OCI-LY1 (cell line): Measurements from ENCODE around the gene PTPN2.

ENCODE experiments used
- H2AFZ ChIP-seq: fragments of 200-600 bp; sonication (generic), shearing (Covaris generic); 2 replicates; pipeline ENCODE4 v1.6.0; 2014; ENCODE audit warnings: antibody characterized with exemption, mild to moderate bottlenecking, low read length
- H3F3A ChIP-seq: fragments of 200-600 bp; sonication (generic), shearing (Covaris generic); 2 replicates; pipeline ENCODE4 v1.6.0; 2014; ENCODE audit warnings: mild to moderate bottlenecking, antibody characterized with exemption, low read length, moderate library complexity; ENCODE audit not compliant: insufficient read depth
- H3K27ac ChIP-seq: fragments of 200-600 bp; sonication (generic); 2 replicates; pipeline ENCODE4 v1.5.1; 2014; ENCODE audit warnings: low read length, mixed run types, mild to moderate bottlenecking, low read depth; ENCODE audit not compliant: poor library complexity, severe bottlenecking
- H3K27me3 ChIP-seq: fragments of 200-600 bp; sonication (generic); 2 replicates; pipeline ENCODE4 v1.6.0; 2014; ENCODE audit warnings: antibody characterized with exemption, mild to moderate bottlenecking, low read length, moderate library complexity; ENCODE audit not compliant: insufficient read depth
- H3K36me3 ChIP-seq: fragments of 200-600 bp; sonication (generic); 2 replicates; pipeline ENCODE4 v1.6.1; 2014; ENCODE audit warnings: mild to moderate bottlenecking, antibody characterized with exemption, low read length, moderate library complexity, mixed read lengths; ENCODE audit not compliant: insufficient read depth
- H3K4me1 ChIP-seq: fragments of 200-600 bp; sonication (generic); 2 replicates; pipeline ENCODE4 v1.5.1; 2014; ENCODE audit warnings: mild to moderate bottlenecking, low read length, moderate library complexity; ENCODE audit not compliant: insufficient read depth, severe bottlenecking
- H3K4me2 ChIP-seq: fragments of 200-600 bp; sonication (generic), shearing (Covaris generic); 2 replicates; pipeline ENCODE4 v1.6.1; 2014; ENCODE audit warnings: low read length
- H3K4me3 ChIP-seq: fragments of 200-600 bp; sonication (generic); 2 replicates; pipeline ENCODE4 v1.5.1; 2014; ENCODE audit warnings: low read length, low read depth, mild to moderate bottlenecking, mixed read lengths; ENCODE audit not compliant: poor library complexity, severe bottlenecking
- H3K79me2 ChIP-seq: fragments of 200-600 bp; shearing (Covaris generic); 2 replicates; pipeline ENCODE4 v1.6.1; 2016; ENCODE audit warnings: mixed run types, low read length, mixed read lengths; ENCODE audit not compliant: insufficient read depth
- H3K9ac ChIP-seq: fragments of 200-600 bp; sonication (generic), shearing (Covaris generic); 2 replicates; pipeline ENCODE4 v1.6.1; 2014; ENCODE audit warnings: mild to moderate bottlenecking, low read length, mixed read lengths
- H3K9me2 ChIP-seq: fragments of 200-600 bp; sonication (generic), shearing (Covaris generic); 2 replicates; pipeline ENCODE4 v1.6.1; 2014; ENCODE audit warnings: low read depth, mild to moderate bottlenecking, low read length, mixed read lengths
- H3K9me3 ChIP-seq: fragments of 200-600 bp; shearing (Covaris generic); 2 replicates; pipeline ENCODE4 v1.6.1; 2014; ENCODE audit warnings: low read length, mixed read lengths
- H4K20me1 ChIP-seq: fragments of 200-600 bp; sonication (generic), shearing (Covaris generic); 2 replicates; pipeline ENCODE4 v1.6.0; 2016; ENCODE audit warnings: mild to moderate bottlenecking, low read length; ENCODE audit not compliant: insufficient read depth
- CTCF ChIP-seq: fragments of 200-600 bp; sonication (generic), shearing (Covaris generic); IDR thresholded peaks from 2 replicates; pipeline ENCODE4 v1.5.1; 2017; ENCODE audit warnings: mild to moderate bottlenecking, antibody characterized with exemption, low read length, moderate library complexity, mixed read lengths
- EZH2 ChIP-seq: fragments of 200-600 bp; sonication (generic), shearing (Covaris generic); IDR thresholded peaks from 2 replicates; pipeline ENCODE4 v1.8.0; 2017; ENCODE audit warnings: borderline replicate concordance, mixed run types, mild to moderate bottlenecking, antibody characterized with exemption, low read length, moderate library complexity, mixed read lengths

Gene PTPN2

GRCh38 chr18:12748671-12749070 is 135.4 kb downstream of the PTPN2 start:
- Histone ChIP-seq H3K79me2 (no peaks in the 10 kb centered on the region), H3K4me1 (peaks cover 34% of the 10 kb centered on the region), H3K36me3 (no peaks in the 10 kb centered on the region), H2AFZ (no peak overlapping the region), H3F3A (no peaks in the 10 kb centered on the region), H3K27ac (no peak overlapping the region), H3K4me3 (no peak overlapping the region), H3K4me2 (no peak overlapping the region), H3K27me3 (0 out of 2 replicates have a peak, but pooled peaks cover 8% of the 10 kb centered on the region), H4K20me1 (no peaks in the 10 kb centered on the region), H3K9ac (no peak overlapping the region), H3K9me3 (no peaks in the 10 kb centered on the region), H3K9me2 (no peaks in the 10 kb centered on the region)
- TF ChIP-seq EZH2 (no peak), CTCF (no peak)

GRCh38 chr18:12747530-12748315 is 136.3 kb downstream of the PTPN2 start:
- H3K79me2 ChIP-seq: no peaks in the 10 kb centered on the region
- H4K20me1 ChIP-seq: no peaks in the 10 kb centered on the region
- no peak overlapping the region for H2AFZ ChIP-seq
- H3K4me1 ChIP-seq: peaks cover 34% of the 10 kb centered on the region
- H3K9ac ChIP-seq: no peak overlapping the region
- no peaks in the 10 kb centered on the region for H3K9me3 ChIP-seq
- H3K27ac ChIP-seq: no peak overlapping the region
- no peak overlapping the region for H3K4me2 ChIP-seq
- no peaks in the 10 kb centered on the region for H3F3A ChIP-seq
- TF ChIP-seq EZH2: no peak
- no peaks in the 10 kb centered on the region for H3K36me3 ChIP-seq
- 0 out of 2 replicates have a peak, but pooled peaks cover 8% of the 10 kb centered on the region for H3K27me3 ChIP-seq
- H3K4me3 ChIP-seq: no peak overlapping the region
- H3K9me2 ChIP-seq: no peaks in the 10 kb centered on the region

- H3K36me3 ChIP-seq: no peaks in the 10 kb centered on the region
- H3K4me2 ChIP-seq: peak overlapping the region; percentile 1; the same call in 1 of the 2 replicates
- TF ChIP-seq EZH2: no peak
- TF ChIP-seq CTCF: no peak
- H3K9ac ChIP-seq: no peak overlapping the region
- no peak overlapping the region for H2AFZ ChIP-seq
- H3K4me1 ChIP-seq: peaks cover 24% of the 10 kb centered on the region
- H4K20me1 ChIP-seq: no peaks in the 10 kb centered on the region
- H3K9me2 ChIP-seq: no peaks in the 10 kb centered on the region
- peak overlapping the region; percentile 13 for H3K27ac ChIP-seq
- no peaks in the 10 kb centered on the region for H3K79me2 ChIP-seq
- 0 out of 2 replicates have a peak, but pooled peaks cover 8% of the 10 kb centered on the region for H3K27me3 ChIP-seq
- H3K9me3 ChIP-seq: no peaks in the 10 kb centered on the region
- no peak overlapping the region for H3K4me3 ChIP-seq
- no peaks in the 10 kb centered on the region for H3F3A ChIP-seq
These were observed 138.8 kb downstream of the PTPN2 start for GRCh38 chr18:12745095-12745795.
